GM12874 (cell line): ENCODE data around the gene PGGHG.

Experiments
- TF ChIP-seq, protein P1 (sequence below): IDR thresholded peaks from 2 replicates; pipeline ENCODE4 v1.5.1; 2011; ENCODE audit warnings: low read depth, mild to moderate bottlenecking, control low read depth, low read length, moderate library complexity; ENCODE audit not compliant: insufficient read depth

PGGHG gene

DNA sequence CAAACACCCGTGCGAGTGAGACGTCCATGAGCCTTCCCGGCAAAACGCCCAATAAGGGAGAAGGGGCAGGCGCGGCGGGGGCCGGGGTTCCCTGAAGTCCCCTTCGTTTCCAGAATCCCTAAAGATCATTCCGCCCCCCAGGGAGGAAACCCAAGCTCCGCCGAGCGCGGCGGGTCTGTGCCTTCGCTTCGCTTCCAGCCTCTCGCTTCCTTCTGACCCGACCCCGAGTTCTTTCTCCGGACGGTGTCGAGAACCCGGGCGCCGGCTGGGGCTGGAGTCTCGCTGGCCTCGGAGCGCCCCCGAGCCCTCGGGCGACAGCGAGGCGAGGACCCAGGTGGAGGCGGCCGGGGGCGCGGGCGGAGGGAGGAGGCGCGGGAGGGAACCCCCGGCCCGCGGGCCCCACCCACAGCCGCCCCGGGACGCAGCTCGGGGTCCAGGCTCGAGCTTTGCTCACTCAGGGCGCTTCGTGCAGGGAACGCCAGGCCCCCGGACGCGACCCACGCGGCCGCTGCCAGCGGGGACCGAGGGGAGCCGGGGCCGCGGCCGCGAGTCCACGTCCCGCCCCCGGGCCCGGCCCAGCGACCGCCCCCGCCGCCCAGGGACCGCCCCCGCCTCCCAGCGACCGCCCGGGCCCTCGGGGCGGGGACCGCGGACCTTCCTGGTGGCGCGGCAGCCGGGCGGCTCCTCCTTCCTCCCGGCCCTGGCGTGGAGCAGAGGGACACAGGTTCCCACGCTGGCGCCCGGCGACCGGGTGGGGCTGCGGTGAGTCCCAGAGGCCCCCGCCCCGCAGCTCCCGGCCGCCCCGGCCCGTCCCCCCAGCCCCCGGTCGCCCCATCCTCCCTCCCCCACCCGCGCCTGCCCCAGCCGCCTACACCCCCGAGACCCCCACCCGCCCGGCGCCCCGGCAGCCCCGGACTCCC lies at the start of gene PGGHG:
TSS of gene PGGHG (plus strand) at position 649 of the 920 bp plus-strand sequence. CDS start 691 bp downstream, outside the sequence.
- TF ChIP-seq, protein P1, sequence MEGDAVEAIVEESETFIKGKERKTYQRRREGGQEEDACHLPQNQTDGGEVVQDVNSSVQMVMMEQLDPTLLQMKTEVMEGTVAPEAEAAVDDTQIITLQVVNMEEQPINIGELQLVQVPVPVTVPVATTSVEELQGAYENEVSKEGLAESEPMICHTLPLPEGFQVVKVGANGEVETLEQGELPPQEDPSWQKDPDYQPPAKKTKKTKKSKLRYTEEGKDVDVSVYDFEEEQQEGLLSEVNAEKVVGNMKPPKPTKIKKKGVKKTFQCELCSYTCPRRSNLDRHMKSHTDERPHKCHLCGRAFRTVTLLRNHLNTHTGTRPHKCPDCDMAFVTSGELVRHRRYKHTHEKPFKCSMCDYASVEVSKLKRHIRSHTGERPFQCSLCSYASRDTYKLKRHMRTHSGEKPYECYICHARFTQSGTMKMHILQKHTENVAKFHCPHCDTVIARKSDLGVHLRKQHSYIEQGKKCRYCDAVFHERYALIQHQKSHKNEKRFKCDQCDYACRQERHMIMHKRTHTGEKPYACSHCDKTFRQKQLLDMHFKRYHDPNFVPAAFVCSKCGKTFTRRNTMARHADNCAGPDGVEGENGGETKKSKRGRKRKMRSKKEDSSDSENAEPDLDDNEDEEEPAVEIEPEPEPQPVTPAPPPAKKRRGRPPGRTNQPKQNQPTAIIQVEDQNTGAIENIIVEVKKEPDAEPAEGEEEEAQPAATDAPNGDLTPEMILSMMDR = no peak

GRCh38 chr11:240315-240714 lies 48.6 kb upstream of the PGGHG start:
- TF ChIP-seq, protein P1 = no peak

GRCh38 chr11:241634-242033 lies 47.3 kb upstream of the PGGHG start:
- TF ChIP-seq, protein P1 = no peak

DNA sequence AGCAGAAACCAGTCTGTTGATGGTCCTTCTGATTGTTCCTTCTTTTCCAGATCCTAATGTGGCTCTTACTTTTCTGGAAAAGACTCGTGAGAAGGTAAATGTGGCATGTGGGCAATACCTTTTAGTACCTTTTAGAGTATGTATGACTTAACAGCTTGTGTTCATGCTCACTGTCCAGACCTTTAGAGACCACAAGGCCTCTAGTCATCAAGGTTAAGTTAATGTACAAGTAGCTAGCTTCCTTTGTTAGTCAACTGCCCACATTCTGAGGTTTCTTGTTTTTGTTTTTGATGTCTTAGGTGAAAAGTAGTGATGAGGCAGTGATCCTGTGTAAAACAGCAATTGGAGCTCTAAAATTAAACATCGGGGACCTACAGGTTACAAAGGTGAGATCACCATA lies 44.5 kb upstream of the PGGHG start:
- TF ChIP-seq, protein P1 = no peak

- TF ChIP-seq, protein P1 = no peak
These were observed 39.9 kb upstream of the PGGHG start for GRCh38 chr11:249062-249461.

GRCh38 chr11:250274-250673 lies 38.7 kb upstream of the PGGHG start:
- TF ChIP-seq, protein P1 = no peak

DNA sequence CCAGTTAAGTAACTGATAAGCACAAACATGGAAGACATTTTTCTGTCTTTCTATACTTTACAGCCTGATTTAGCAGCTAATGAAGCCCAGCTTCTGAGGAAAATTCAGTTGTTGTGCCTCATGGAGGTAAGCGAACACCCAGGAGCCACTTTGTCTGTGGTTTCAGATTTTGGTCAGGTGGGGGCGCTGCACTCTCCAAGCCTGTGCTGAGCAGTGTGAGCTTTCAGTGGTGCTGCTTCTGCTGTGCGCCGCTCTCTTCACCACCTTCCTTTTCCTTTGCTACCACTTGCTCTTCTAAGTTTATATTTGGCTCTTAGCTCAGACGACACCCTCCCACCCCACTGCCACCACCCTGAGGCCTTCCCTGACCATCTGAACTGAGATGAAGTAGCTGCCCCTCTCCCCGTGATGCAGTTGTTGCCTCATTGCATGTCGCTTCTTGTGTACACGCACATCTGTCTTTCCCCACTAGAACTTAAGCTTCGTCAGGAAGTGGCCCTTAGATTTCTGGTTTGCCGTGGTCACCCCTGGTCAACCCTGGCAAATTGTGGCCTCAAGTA lies 38.1 kb upstream of the PGGHG start:
- TF ChIP-seq, protein P1 = peak; percentile 77
